Measurements from ENCODE around the gene ARMH3.

ARMH3 gene

DNA sequence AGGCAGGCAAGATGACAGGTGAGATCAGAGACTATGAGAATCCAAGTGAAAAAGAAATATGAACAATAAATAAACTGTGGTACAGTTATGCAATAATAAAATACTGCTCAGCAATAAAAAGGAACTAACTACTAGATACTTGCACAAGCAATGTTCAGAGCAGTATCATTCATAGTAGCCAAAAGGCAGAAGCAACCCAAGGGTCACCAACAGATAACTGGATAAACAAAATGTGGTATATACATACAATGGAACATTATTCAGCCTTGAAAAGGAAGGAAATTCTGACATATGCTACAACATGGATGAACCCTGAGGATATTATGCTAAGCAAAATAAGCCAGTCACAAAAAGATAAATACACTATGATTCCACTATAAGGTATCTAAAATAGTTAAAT is 135.4 kb downstream of the ARMH3 start:
- no peaks in the 10 kb centered on the region for H3K9me3 ChIP-seq (ENCODE audit: control insufficient read depth, insufficient read depth, low read length)
- H3K4me2 ChIP-seq (ENCODE audit: low read length), result no peak overlapping the region
- TF ChIP-seq EZH2phosphoT487 (IDR thresholded peaks at IDR 0.05; ENCODE audit: borderline replicate concordance, low read length) (no peak), CTCF (IDR thresholded peaks at IDR 0.05; ENCODE audit: low read depth, low read length, poor library complexity, severe bottlenecking) (no peak)
- H3K79me2 ChIP-seq (ENCODE audit: control insufficient read depth, low read length), result no peaks in the 10 kb centered on the region
- H3K4me1 ChIP-seq (ENCODE audit: control insufficient read depth, low read length), result no peaks in the 10 kb centered on the region
- H3F3A ChIP-seq (ENCODE audit: control insufficient read depth, insufficient read depth), result no peaks in the 10 kb centered on the region
- no peak overlapping the region for H3K4me3 ChIP-seq (ENCODE audit: low read length)
- H3K27me3 ChIP-seq (ENCODE audit: control insufficient read depth, low read length), result no peaks in the 10 kb centered on the region
- H3K36me3 ChIP-seq (ENCODE audit: control insufficient read depth, low read length), result no peaks in the 10 kb centered on the region
- H3K9me2 ChIP-seq (replicated peaks; ENCODE audit: control insufficient read depth, low read length), result no peaks in the 10 kb centered on the region
- H4K20me1 ChIP-seq (ENCODE audit: control insufficient read depth, insufficient read depth, low read depth, low read length), result no peaks in the 10 kb centered on the region
- no peak overlapping the region for H3K27ac ChIP-seq (ENCODE audit: low read depth, low read length)

DNA sequence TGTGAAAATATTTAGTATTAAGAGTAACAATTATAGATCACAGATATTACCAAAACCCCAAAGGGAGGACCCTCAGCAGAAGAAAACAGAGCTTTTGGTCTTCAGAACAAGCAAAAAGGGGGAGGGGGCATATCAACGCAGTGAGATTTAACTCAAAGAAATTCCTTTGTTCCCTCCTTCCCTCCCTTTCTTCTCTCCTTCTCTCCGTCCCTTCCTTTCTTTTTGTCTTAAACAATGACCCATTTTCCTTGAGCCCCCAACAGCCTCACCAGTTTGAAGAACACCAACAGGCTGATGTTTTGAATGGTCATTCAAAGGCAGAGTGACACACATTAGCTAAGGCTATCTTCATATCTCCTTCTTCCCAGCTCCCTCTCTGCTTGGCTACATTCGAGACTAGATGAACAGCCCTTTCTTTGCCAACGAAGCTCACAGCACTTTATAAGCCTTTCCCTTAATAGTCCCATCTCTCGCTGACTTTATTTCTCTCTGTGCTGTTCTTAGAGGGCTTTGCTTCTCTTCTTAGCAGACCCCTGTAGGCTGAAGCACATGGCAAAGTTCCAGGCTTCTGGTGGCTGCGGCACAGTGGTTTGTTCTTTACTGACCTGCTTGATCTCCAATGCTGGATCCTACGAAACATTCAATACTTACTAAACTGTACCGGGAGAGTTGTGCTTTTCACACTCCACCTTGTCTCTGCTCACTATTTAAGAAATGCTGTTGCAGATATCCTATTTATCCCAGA is 136.8 kb downstream of the ARMH3 start:
- Histone ChIP-seq H3K27me3 (ENCODE audit: control insufficient read depth, low read length) (no peaks in the 10 kb centered on the region), H3K9me2 (replicated peaks; ENCODE audit: control insufficient read depth, low read length) (no peaks in the 10 kb centered on the region), H3K4me2 (ENCODE audit: low read length) (no peak overlapping the region), H3K4me1 (ENCODE audit: control insufficient read depth, low read length) (no peaks in the 10 kb centered on the region), H3K79me2 (ENCODE audit: control insufficient read depth, low read length) (no peaks in the 10 kb centered on the region), H4K20me1 (ENCODE audit: control insufficient read depth, insufficient read depth, low read depth, low read length) (no peaks in the 10 kb centered on the region), H3F3A (ENCODE audit: control insufficient read depth, insufficient read depth) (no peaks in the 10 kb centered on the region), H3K36me3 (ENCODE audit: control insufficient read depth, low read length) (no peaks in the 10 kb centered on the region), H3K9me3 (ENCODE audit: control insufficient read depth, insufficient read depth, low read length) (no peaks in the 10 kb centered on the region), H3K4me3 (ENCODE audit: low read length) (no peak overlapping the region), H3K27ac (ENCODE audit: low read depth, low read length) (no peak overlapping the region)
- TF ChIP-seq EZH2phosphoT487 (IDR thresholded peaks at IDR 0.05; ENCODE audit: borderline replicate concordance, low read length) (no peak), CTCF (IDR thresholded peaks at IDR 0.05; ENCODE audit: low read depth, low read length, poor library complexity, severe bottlenecking) (no peak)

GRCh38 chr10:101912561-101913179 is 143.3 kb downstream of the ARMH3 start:
- Histone ChIP-seq H3K36me3 (ENCODE audit: control insufficient read depth, low read length) (no peaks in the 10 kb centered on the region), H3K27me3 (ENCODE audit: control insufficient read depth, low read length) (no peaks in the 10 kb centered on the region), H3K9me3 (ENCODE audit: control insufficient read depth, insufficient read depth, low read length) (no peaks in the 10 kb centered on the region), H3K4me3 (ENCODE audit: low read length) (no peak overlapping the region), H4K20me1 (ENCODE audit: control insufficient read depth, insufficient read depth, low read depth, low read length) (no peaks in the 10 kb centered on the region), H3K79me2 (ENCODE audit: control insufficient read depth, low read length) (no peaks in the 10 kb centered on the region), H3K27ac (ENCODE audit: low read depth, low read length) (no peak overlapping the region), H3K4me1 (ENCODE audit: control insufficient read depth, low read length) (no peaks in the 10 kb centered on the region), H3F3A (ENCODE audit: control insufficient read depth, insufficient read depth) (no peaks in the 10 kb centered on the region), H3K9me2 (replicated peaks; ENCODE audit: control insufficient read depth, low read length) (no peaks in the 10 kb centered on the region), H3K4me2 (ENCODE audit: low read length) (no peak overlapping the region)
- TF ChIP-seq CTCF (IDR thresholded peaks at IDR 0.05; ENCODE audit: low read depth, low read length, poor library complexity, severe bottlenecking) (no peak), EZH2phosphoT487 (IDR thresholded peaks at IDR 0.05; ENCODE audit: borderline replicate concordance, low read length) (no peak)

All from DOHH2 (cell line).